HG02943 (cell line): ENCODE results near the gene TCF21.
"Not testable (repeated sequence)": the region's sequence is repeated elsewhere in the genome, so short reads cannot be mapped to it uniquely, and the experiment has no call there.

Experiments used
- ATAC-seq: cut with Tn5 transposase; IDR thresholded peaks from one replicate; pipeline ENCODE4 v1.9.1; 2021; ENCODE audit warnings: mild to moderate bottlenecking, low read depth, moderate library complexity; ENCODE audit not compliant: unreplicated experiment

The TCF21 gene

GRCh38 chr6:133919362-133919761 is 30.4 kb downstream of the TCF21 start:
- no peak for ATAC-seq

- no peak for ATAC-seq
Measured at GRCh38 chr6:133921249-133921859, 32.4 kb downstream of the TCF21 start.

- ATAC-seq = peak; percentile 77
Measured at GRCh38 chr6:133923938-133924593, 35.2 kb downstream of the TCF21 start.

GRCh38 chr6:133931221-133931620 is 42.3 kb downstream of the TCF21 start:
- not testable (repeated sequence) for ATAC-seq

GRCh38 chr6:133936352-133936751 is 47.4 kb downstream of the TCF21 start:
- ATAC-seq = not testable (repeated sequence)

GRCh38 chr6:133937909-133938308 is 49.0 kb downstream of the TCF21 start:
- ATAC-seq = no peak

- ATAC-seq = no peak
Measured at GRCh38 chr6:133938533-133938932, 49.6 kb downstream of the TCF21 start.

- no peak for ATAC-seq
Measured at GRCh38 chr6:133939778-133940667, 51.1 kb downstream of the TCF21 start.
